ENCODE data around the gene MNAT1. TPM values are rescaled to one million over a fixed set of nuclear protein-coding genes. Genes with fewer than 3 reads are reported as not detected.

Gene MNAT1
- total RNA-seq, 2 experiments from 2014 or later: 41.6 to 44.1 TPM

DNA sequence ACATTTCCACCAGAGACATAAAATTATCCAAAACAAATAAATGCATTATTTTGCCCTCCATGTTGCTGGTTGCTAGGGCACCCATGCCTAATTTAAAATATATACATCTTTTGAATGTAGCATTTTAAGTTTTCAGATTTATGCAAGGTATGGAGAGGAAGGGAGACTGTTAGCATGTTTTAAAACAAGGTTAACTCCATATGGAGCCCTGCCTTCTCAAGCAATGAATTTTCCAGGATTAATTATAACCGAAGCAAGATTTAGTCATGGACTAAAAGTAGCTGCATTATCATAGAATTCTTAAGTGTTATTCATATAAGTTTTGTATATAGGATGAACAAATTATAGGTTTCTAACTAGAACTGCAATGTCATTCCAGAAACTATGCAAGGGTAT is 209.1 kb downstream of the MNAT1 start:
- peaks cover 10% of the 10 kb centered on the region for H3K4me1 Mint-ChIP-seq (ENCODE audit: low read depth)
- H3K36me3 Mint-ChIP-seq (ENCODE audit: low read depth): peaks cover 11% of the 10 kb centered on the region
- no peak for DNase-seq
- H3K27ac Mint-ChIP-seq: no peak overlapping the region
- intact Hi-C loops (cut with micrococcal nuclease): no loop called here
- ATAC-seq: no peak
- ChIA-PET CTCF (no interaction called here), POLR2A (no interaction called here)
- TF ChIP-seq, protein P1, sequence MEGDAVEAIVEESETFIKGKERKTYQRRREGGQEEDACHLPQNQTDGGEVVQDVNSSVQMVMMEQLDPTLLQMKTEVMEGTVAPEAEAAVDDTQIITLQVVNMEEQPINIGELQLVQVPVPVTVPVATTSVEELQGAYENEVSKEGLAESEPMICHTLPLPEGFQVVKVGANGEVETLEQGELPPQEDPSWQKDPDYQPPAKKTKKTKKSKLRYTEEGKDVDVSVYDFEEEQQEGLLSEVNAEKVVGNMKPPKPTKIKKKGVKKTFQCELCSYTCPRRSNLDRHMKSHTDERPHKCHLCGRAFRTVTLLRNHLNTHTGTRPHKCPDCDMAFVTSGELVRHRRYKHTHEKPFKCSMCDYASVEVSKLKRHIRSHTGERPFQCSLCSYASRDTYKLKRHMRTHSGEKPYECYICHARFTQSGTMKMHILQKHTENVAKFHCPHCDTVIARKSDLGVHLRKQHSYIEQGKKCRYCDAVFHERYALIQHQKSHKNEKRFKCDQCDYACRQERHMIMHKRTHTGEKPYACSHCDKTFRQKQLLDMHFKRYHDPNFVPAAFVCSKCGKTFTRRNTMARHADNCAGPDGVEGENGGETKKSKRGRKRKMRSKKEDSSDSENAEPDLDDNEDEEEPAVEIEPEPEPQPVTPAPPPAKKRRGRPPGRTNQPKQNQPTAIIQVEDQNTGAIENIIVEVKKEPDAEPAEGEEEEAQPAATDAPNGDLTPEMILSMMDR (IDR thresholded peaks at IDR 0.05): no peak
- no peaks in the 10 kb centered on the region for H3K9me3 Mint-ChIP-seq
- no peaks in the 10 kb centered on the region for H3K27me3 Mint-ChIP-seq
- H3K4me3 Mint-ChIP-seq: no peak overlapping the region

DNA sequence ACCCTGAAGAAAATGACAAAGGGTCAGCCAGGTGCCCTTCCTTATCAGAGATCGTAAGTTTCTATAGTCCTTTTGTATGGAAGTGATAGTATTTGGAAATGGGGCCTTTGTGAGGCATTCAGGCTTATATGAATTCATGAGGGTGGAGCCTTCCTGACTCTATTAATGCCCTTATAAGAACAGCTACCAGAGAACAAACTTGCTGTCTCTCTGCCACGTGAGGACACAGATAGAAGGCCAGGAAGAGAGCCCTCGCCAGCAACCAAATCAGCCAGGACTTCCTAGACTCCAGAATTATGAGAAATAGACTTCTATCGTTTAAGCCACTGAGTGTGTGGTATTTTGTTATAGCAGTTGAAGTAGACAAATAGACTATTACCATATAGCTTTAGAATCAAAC is 209.6 kb downstream of the MNAT1 start:
- ChIA-PET CTCF (interaction anchor here (1.5 kb wide), 1 partner anchor 10 kb away, joined by 6 read pairs; no protein-coding TSS in a partner anchor), POLR2A (no interaction called here)
- Mint-ChIP-seq H3K4me3 (no peak overlapping the region), H3K36me3 (ENCODE audit: low read depth) (peaks cover 11% of the 10 kb centered on the region), H3K9me3 (no peaks in the 10 kb centered on the region), H3K4me1 (ENCODE audit: low read depth) (peaks cover 10% of the 10 kb centered on the region), H3K27me3 (no peaks in the 10 kb centered on the region), H3K27ac (no peak overlapping the region)
- no peak for ATAC-seq
- intact Hi-C loops (cut with micrococcal nuclease): no loop called here
- TF ChIP-seq, protein P1 (IDR thresholded peaks at IDR 0.05): no peak
- no peak for DNase-seq

DNA sequence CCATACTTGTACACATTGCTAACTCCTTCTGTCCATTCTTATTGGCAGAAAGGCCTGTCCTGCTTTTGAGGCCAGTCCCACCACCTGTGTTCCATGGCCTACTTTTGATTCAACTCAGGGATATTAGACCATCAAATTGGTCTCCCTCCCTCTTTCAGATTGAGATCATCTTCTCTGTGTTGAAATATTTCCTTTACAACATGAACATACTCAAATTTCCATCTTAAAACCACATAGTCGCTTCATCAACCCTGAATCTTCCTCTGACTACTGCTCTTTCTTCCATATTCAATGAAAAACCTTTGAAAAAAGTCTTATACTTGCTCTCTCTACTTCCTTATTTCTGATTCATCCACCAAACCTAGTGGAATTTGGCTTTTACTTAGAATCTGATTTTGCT is 211.4 kb downstream of the MNAT1 start:
- peak; percentile 76 for ATAC-seq
- no peak for DNase-seq
- H3K9me3 Mint-ChIP-seq: no peaks in the 10 kb centered on the region
- ChIA-PET CTCF (no interaction called here), POLR2A (no interaction called here)
- peaks cover 10% of the 10 kb centered on the region for H3K4me1 Mint-ChIP-seq (ENCODE audit: low read depth)
- H3K4me3 Mint-ChIP-seq: no peak overlapping the region
- H3K27me3 Mint-ChIP-seq: no peaks in the 10 kb centered on the region
- H3K27ac Mint-ChIP-seq: peak overlapping the region; percentile 41
- TF ChIP-seq, protein P1 (IDR thresholded peaks at IDR 0.05): no peak
- peaks cover 11% of the 10 kb centered on the region for H3K36me3 Mint-ChIP-seq (ENCODE audit: low read depth)
- intact Hi-C loops (cut with micrococcal nuclease): no loop called here

DNA sequence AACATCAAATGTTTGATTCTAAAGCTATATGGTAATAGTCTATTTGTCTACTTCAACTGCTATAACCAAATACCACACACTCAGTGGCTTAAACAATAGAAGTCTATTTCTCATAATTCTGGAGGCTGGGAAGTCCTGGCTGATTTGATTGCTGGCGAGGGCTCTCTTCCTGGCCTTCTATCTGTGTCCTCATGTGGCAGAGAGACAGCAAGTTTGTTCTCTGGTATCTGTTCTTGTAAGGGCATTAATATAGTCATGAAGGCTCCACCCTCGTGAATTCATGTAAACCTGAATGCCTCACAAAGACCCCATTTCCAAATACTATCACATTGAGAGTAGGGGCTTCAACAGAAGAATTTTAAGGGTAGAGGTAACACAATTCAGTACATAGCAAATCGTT is 212.2 kb downstream of the MNAT1 start:
- Mint-ChIP-seq H3K27ac (no peak overlapping the region), H3K9me3 (no peaks in the 10 kb centered on the region), H3K27me3 (no peaks in the 10 kb centered on the region), H3K36me3 (ENCODE audit: low read depth) (peaks cover 11% of the 10 kb centered on the region), H3K4me1 (ENCODE audit: low read depth) (peaks cover 10% of the 10 kb centered on the region), H3K4me3 (no peak overlapping the region)
- TF ChIP-seq, protein P1 (IDR thresholded peaks at IDR 0.05): no peak
- intact Hi-C loops (cut with micrococcal nuclease): no loop called here
- ChIA-PET CTCF (no interaction called here), POLR2A (no interaction called here)
- no peak for ATAC-seq
- no peak for DNase-seq

DNA sequence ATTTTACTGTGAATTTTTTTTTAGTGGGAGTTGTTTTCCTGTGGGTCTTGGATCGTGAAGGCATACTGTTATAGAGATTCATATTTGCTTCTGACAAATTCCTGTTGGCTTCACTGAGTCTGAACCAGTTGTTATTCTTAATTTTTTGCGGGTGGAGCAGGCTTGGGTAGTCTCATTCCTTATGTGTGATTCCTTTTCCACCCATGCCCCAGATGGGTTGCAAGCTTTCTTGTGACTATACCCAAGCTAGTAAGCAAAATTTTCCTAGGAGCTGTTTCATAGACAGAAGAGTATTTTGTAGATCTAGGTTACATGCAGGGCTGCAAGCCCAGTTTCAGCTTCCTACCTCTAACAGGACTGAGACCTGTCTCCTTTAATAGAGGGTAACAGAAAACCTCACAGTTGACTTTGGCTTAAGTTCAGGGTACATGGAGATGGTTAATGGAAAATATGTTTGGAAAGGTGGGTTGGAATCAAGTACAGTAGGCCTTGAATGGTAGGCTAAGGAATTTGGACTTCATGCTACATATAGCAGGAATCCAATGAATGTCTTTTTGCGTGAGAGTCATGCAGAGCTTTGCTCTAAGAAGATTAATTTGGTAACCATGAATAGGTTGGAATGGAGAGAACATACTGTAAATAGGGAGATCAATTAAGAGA is 217.3 kb downstream of the MNAT1 start:
- Mint-ChIP-seq H3K9me3 (peaks cover 18% of the 10 kb centered on the region), H3K4me3 (no peak overlapping the region), H3K27ac (no peak overlapping the region), H3K27me3 (no peaks in the 10 kb centered on the region), H3K4me1 (ENCODE audit: low read depth) (peaks cover 9% of the 10 kb centered on the region), H3K36me3 (ENCODE audit: low read depth) (peaks cover 18% of the 10 kb centered on the region)
- ChIA-PET CTCF (no interaction called here), POLR2A (no interaction called here)
- TF ChIP-seq, protein P1 (IDR thresholded peaks at IDR 0.05): no peak
- DNase-seq (no peak), ATAC-seq (no peak)
- intact Hi-C loops (cut with micrococcal nuclease): no loop called here

Measured in activated CD8-positive, alpha-beta T cell treated with anti-CD3 and anti-CD28 coated beads for 36 hours (primary cell).